GM06990 (cell line): ENCODE data around the gene DNAH2.

Source experiments
- DNase-seq: peaks from one replicate; pipeline ENCODE4 v3.0.0-alpha.2; 2011; ENCODE audit not compliant: insufficient read length; ENCODE audit errors: extremely low read depth
- H3K27me3 ChIP-seq: replicated peaks from 2 replicates; pipeline ENCODE4 v1.6.0; 2011; ENCODE audit warnings: low read length; ENCODE audit not compliant: control insufficient read depth, insufficient read depth
- H3K36me3 ChIP-seq: 2 replicates; pipeline ENCODE4 v1.5.1; 2011; ENCODE audit warnings: low read length; ENCODE audit not compliant: control insufficient read depth, insufficient read depth
- H3K4me3 ChIP-seq: replicated peaks from 2 replicates; pipeline ENCODE4 v1.5.1; 2011; ENCODE audit warnings: low read depth, mild to moderate bottlenecking, control low read depth, low read length
- CTCF ChIP-seq: IDR thresholded peaks from 2 replicates; pipeline ENCODE4 v1.5.1; 2011; ENCODE audit warnings: low read length, control low read depth, mild to moderate bottlenecking, inconsistent platforms; ENCODE audit not compliant: insufficient read depth, poor library complexity, severe bottlenecking

DNAH2 gene

GRCh38 chr17:7727886-7728285, 10.3 kb downstream of the DNAH2 start:
- Histone ChIP-seq H3K36me3 (no peaks in the 10 kb centered on the region), H3K27me3 (no peaks in the 10 kb centered on the region; the same call in 1 of the 2 replicates), H3K4me3 (no peak overlapping the region)
- DNase-seq = no peak
- no peak for TF ChIP-seq CTCF

- H3K36me3 ChIP-seq = no peaks in the 10 kb centered on the region
- no peak overlapping the region for H3K4me3 ChIP-seq
- H3K27me3 ChIP-seq = no peaks in the 10 kb centered on the region; the same call in none of the 2 replicates
- DNase-seq = no peak
- TF ChIP-seq CTCF = no peak
Measured at GRCh38 chr17:7729816-7730215, 12.3 kb downstream of the DNAH2 start.

DNA sequence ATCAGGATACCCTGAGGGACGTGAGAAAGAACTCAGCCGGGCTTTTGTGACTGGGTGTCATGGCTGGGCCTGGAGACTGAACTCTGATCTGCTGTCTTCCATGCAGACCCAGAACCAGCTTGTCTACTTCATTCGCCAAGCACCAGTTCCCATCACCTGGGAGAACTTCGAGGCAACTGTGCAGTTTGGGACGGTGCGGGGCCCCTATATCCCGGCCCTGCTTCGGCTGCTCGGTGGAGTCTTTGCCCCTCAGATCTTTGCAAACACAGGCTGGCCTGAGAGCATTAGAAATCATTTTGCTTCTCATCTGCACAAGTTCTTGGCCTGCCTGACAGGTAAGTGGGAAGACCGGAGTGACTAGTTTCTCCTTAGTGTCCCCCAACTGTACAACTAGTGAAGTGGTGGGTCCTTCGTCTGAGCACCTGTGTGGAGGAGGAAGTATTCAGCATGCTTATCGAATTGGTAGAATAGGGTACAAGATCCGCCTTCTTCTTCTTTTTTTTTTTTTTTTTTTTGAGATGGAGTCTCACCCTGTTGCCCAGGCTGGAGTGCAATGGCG, 15.5 kb downstream of the DNAH2 start:
- no peak for DNase-seq
- no peak overlapping the region for H3K4me3 ChIP-seq
- no peaks in the 10 kb centered on the region for H3K36me3 ChIP-seq
- TF ChIP-seq CTCF = no peak
- peaks cover 1% of the 10 kb centered on the region for H3K27me3 ChIP-seq

GRCh38 chr17:7737601-7738000, 20.1 kb downstream of the DNAH2 start:
- TF ChIP-seq CTCF = no peak
- no peak overlapping the region for H3K4me3 ChIP-seq
- H3K27me3 ChIP-seq = peaks cover 1% of the 10 kb centered on the region
- no peak for DNase-seq
- H3K36me3 ChIP-seq = no peaks in the 10 kb centered on the region

- no peaks in the 10 kb centered on the region for H3K36me3 ChIP-seq
Measured at GRCh38 chr17:7739746-7740145, 22.2 kb downstream of the DNAH2 start.

More at GRCh38 chr17:7739746-7740145, 22.2 kb downstream of the DNAH2 start:
- no peak overlapping the region for H3K4me3 ChIP-seq
- no peak for TF ChIP-seq CTCF
- 0 out of 2 replicates have a peak, but pooled peaks cover 1% of the 10 kb centered on the region for H3K27me3 ChIP-seq
- DNase-seq = no peak
